Lung (tissue), 12 donors: ENCODE measurements around the gene CHRM4. TPM values are rescaled to one million over a fixed set of nuclear protein-coding genes. Genes with fewer than 3 reads are reported as not detected.

Source experiments
- ATAC-seq: fragments of 200-7000 bp; cut with Tn5 transposase; one replicate; pipeline ENCODE4 v1.9.1; 2020; ENCODE audit warnings: moderate number of reproducible peaks; ENCODE audit not compliant: insufficient read depth, low FRiP score
- DNase-seq, 3 donors: peaks; one replicate each; pipeline ENCODE4 v3.0.0-alpha.2; 2013 to 2017
- H3K27ac ChIP-seq, 2 donors: one replicate each; pipeline ENCODE4 v1.5.1; 2013; ENCODE audit warnings: mild to moderate bottlenecking in 2 of 2, moderate library complexity in 2 of 2, control low read depth in 1 of 2, inconsistent platforms in 1 of 2, low read depth in 1 of 2, low read length in 1 of 2
- H3K27me3 ChIP-seq, 3 donors: one replicate each; pipeline ENCODE4 v1.5.1; 2013; ENCODE audit warnings: low read length in 2 of 3; ENCODE audit not compliant: control insufficient read depth in 3 of 3, insufficient read depth in 3 of 3
- H3K36me3 ChIP-seq, 4 donors: one replicate each; pipeline ENCODE4 v1.5.1; 2013; ENCODE audit warnings: low read length in 4 of 4, mild to moderate bottlenecking in 1 of 4, moderate library complexity in 1 of 4; ENCODE audit not compliant: control insufficient read depth in 4 of 4, insufficient read depth in 4 of 4
- H3K4me1 ChIP-seq, 5 donors: one replicate each; pipeline ENCODE4 v1.5.1; 2013; ENCODE audit warnings: low read length in 5 of 5, mild to moderate bottlenecking in 2 of 5, moderate library complexity in 1 of 5; ENCODE audit not compliant: control insufficient read depth in 5 of 5, insufficient read depth in 5 of 5
- H3K4me3 ChIP-seq: one replicate; pipeline ENCODE4 v1.5.1; 2013; ENCODE audit warnings: mild to moderate bottlenecking, control low read depth, moderate library complexity
- H3K9ac ChIP-seq, 2 donors: one replicate each; pipeline ENCODE4 v1.5.1; 2013; ENCODE audit warnings: low read length in 2 of 2, control low read depth in 1 of 2; ENCODE audit not compliant: insufficient read depth in 1 of 2
- H3K9me3 ChIP-seq, 4 donors: one replicate each; pipeline ENCODE4 v1.5.1; 2013; ENCODE audit warnings: low read length in 3 of 4, mild to moderate bottlenecking in 1 of 4, moderate library complexity in 1 of 4; ENCODE audit not compliant: control insufficient read depth in 4 of 4, insufficient read depth in 3 of 4
- WGBS, 2 donors: extraction: QIAGEN DNeasy Blood & Tissue Kit; methylation state at CpG; one replicate each; pipeline ENCODE4 v1.1.7; 2013; 5-methylcytosine and 5-hydroxymethylcytosine counted together
- polyA plus RNA-seq, 2 donors: library from polyadenylated mRNA; stranded (reverse); fragments of 200-250 nt; gene quantifications; one replicate each; pipeline ENCODE4 v1.2.1, GENCODE V29; 2013
- total RNA-seq, 2 donors: library from RNA; depleted of rRNA in 1 of 2; stranded (reverse); fragments of >200 nt in 1 of 2; gene quantifications; one replicate each; pipeline ENCODE4 v1.2.1, GENCODE V29; 2014 to 2021
- TF ChIP-seq, protein P1 (sequence below): IDR thresholded peaks from 2 replicates; pipeline ENCODE4 v1.5.1; 2012; ENCODE audit warnings: mild to moderate bottlenecking; ENCODE audit errors: control extremely low read depth, extremely low read depth
- donor health status: control.
- donor health status: control.
- donor health status: Bipolar disorder and iron deficiency.
- donor health status: healthy.
- donor health status: DM: yes; HTN: yes; CAD: no.

CHRM4 gene
- total and polyA plus RNA-seq, 4 donors = 0.05 to 0.28 (median 0.10) TPM; not detected in 1

DNA sequence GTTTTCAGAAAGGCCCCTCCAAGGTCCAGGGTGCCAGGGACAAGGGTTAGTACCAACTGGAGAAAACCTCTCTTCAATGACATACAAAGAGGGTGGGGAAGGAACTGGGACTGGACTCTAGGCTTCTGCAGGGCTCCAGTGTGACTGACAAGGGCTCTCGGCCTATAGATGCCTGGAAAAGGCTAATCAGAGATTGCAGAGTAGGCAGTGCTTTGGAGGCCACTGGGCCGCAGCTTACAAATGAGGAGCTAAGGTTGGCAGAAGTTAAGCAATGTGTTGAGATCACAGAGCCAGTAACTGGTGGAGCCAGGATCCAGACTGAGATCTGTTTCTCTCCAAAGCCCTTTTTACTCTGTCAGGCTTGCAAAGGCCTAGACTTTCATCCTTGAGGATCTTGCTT, 51.8 kb downstream of the CHRM4 start:
- no peak for ATAC-seq
- Histone ChIP-seq H3K4me1 (peaks cover 5 to 41% (median 20%) of the 10 kb centered on the region in 5 donors), H3K9me3 (no peaks in the 10 kb centered on the region), H3K36me3 (no peaks in the 10 kb centered on the region), H3K9ac (peak overlapping the region in 1 of 2 donors; percentile 3), H3K27me3 (peaks cover 0 to 4% (median 0%) of the 10 kb centered on the region in 3 donors), H3K4me3 (no peak overlapping the region), H3K27ac (peak overlapping the region; percentile 54 to 85)
- TF ChIP-seq, protein P1, sequence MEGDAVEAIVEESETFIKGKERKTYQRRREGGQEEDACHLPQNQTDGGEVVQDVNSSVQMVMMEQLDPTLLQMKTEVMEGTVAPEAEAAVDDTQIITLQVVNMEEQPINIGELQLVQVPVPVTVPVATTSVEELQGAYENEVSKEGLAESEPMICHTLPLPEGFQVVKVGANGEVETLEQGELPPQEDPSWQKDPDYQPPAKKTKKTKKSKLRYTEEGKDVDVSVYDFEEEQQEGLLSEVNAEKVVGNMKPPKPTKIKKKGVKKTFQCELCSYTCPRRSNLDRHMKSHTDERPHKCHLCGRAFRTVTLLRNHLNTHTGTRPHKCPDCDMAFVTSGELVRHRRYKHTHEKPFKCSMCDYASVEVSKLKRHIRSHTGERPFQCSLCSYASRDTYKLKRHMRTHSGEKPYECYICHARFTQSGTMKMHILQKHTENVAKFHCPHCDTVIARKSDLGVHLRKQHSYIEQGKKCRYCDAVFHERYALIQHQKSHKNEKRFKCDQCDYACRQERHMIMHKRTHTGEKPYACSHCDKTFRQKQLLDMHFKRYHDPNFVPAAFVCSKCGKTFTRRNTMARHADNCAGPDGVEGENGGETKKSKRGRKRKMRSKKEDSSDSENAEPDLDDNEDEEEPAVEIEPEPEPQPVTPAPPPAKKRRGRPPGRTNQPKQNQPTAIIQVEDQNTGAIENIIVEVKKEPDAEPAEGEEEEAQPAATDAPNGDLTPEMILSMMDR = no peak
- 42 to 62% methylated on average over 2 of the region's 2 CpGs for WGBS, 2 donors
- DNase-seq = peak; percentile 64 to 89 (median 81)

DNA sequence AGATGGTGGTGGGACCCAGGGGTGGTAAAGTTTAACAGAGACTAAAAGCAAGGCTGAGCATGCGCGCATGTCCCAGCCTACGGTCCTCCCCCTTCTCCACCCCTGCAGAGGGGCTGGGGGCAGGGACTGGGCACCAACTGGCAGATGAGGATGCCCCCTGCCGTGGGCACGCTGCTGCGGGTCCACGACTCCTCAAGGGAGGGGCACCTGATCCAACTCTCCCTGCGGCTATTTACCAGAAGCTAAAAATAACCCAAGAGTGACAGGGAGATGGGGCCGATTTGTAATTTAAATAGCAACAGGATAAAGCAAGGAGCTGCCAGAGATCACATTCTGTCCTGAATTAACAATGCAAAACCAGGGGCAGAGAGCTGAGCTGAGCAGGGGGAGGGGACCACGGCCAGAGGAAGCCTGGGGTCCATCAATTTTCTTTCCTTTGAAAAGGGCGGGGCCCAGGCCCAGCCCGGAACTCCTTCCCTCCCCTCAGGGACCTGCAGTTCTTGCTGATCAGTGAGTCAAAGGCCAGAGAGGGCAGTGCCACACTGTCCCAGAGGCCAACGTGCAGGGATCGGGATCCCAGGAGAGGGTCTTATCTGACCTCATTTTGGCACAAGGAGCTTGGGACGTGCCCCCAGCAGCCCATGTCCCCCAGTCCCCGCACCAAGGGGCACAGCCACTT, 52.4 kb downstream of the CHRM4 start:
- peak overlapping the region; percentile 58 to 85 for H3K27ac ChIP-seq
- WGBS, 2 donors = 27 to 29% methylated on average over 16 of the region's 16 CpGs

DNA sequence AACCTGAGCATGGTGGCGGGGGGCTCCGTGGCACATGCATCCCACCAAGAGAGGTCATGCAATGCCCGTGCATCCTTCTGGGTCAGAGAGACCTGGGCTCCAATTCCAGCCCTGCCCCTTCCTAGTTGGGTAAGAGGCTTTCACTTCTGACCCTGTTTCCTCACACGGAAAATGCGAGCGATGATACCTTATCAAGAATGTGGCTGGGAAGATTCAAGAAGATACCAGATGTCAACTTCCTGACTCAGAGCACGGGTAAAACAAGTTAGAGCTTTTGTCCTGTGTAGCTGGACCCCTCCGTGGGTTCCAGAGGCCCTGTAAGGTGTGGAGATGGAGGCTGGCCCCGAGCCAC, 53.0 kb downstream of the CHRM4 start:
- WGBS, 2 donors = 25 to 31% methylated on average over 9 of the region's 9 CpGs
- H3K27me3 ChIP-seq = peaks cover 0 to 7% (median 5%) of the 10 kb centered on the region in 3 donors
- ATAC-seq (no peak), DNase-seq (no peak)
- H3K9ac ChIP-seq = no peak overlapping the region
- no peaks in the 10 kb centered on the region for H3K9me3 ChIP-seq
- no peaks in the 10 kb centered on the region for H3K36me3 ChIP-seq
- H3K27ac ChIP-seq = peak overlapping the region; percentile 58 to 85
- TF ChIP-seq, protein P1 = no peak
- H3K4me3 ChIP-seq = no peak overlapping the region
- H3K4me1 ChIP-seq = peaks cover 5 to 41% (median 20%) of the 10 kb centered on the region in 5 donors

More for the DNA sequence above, 52.4 kb downstream of the CHRM4 start:
- TF ChIP-seq, protein P1 = no peak
- Histone ChIP-seq H3K9me3 (no peaks in the 10 kb centered on the region), H3K4me3 (no peak overlapping the region), H3K4me1 (peaks cover 5 to 41% (median 20%) of the 10 kb centered on the region in 5 donors), H3K27me3 (peaks cover 0 to 4% (median 3%) of the 10 kb centered on the region in 3 donors), H3K36me3 (no peaks in the 10 kb centered on the region), H3K9ac (no peak overlapping the region)
- ATAC-seq (no peak), DNase-seq (peak in 1 of 3 donors; percentile 71)
